ENCODE results near the gene TRPV3. TPM values are rescaled to one million over a fixed set of nuclear protein-coding genes. Genes with fewer than 3 reads are reported as not detected.

Gene TRPV3
- total and polyA plus RNA-seq, 2 donors (not counting 3 experiments of a cell fraction or from before 2014, with no cell fraction given) = 0.01 TPM; not detected in 1

DNA sequence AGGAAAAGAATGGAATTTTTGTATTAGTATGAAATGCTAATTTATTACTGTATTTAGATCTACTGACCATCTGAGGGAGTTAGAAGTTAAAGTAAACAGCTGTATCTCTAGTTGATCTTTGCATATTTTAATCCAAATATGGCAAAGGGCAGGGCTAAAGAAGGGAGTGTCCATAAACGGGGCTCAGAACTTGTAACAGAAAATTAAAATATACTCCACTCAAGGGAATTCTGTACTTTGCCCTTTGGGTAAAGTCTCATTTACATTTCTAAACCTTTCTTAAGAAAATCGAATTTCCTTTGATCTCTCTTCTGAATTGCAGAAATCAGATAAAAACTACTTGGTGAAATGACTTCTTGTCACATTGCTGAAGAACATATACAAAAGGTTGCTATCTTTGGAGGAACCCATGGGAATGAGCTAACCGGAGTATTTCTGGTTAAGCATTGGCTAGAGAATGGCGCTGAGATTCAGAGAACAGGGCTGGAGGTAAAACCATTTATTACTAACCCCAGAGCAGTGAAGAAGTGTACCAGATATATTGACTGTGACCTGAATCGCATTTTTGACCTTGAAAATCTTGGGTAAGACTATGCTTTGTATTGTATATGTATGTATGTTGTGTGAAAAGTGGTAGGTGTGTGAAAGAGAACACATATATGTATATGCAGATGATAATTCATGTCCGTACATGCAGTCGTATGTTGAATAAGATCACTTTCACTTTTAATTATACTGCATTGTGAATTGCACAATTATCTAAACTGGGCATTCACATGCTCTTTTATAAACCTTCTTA lies 81.6 kb downstream of the TRPV3 start, which contains the start of gene ASPA:
TSS of gene ASPA (plus strand) at position 186 of the 799 bp plus-strand sequence. CDS start at position 349, 163 bp downstream.
- Histone ChIP-seq H3K9me1 (replicated peaks; ENCODE audit: control insufficient read depth, extremely low read depth, insufficient read depth, low read length) (no peaks in the 10 kb centered on the region), H3K79me2 (ENCODE audit: control insufficient read depth, insufficient read depth, low read length) (no peaks in the 10 kb centered on the region), H4K20me1 (replicated peaks; ENCODE audit: control insufficient read depth, extremely low read depth, insufficient read depth, low read length) (no peaks in the 10 kb centered on the region), H3K36me3 (ENCODE audit: control insufficient read depth in 2 of 2, extremely low read depth in 1 of 2, insufficient read depth in 2 of 2, low read length in 2 of 2) (no peaks in the 10 kb centered on the region), H3K4me1 (ENCODE audit: control insufficient read depth, extremely low read depth, insufficient read depth, low read length) (no peaks in the 10 kb centered on the region), H2AFZ (ENCODE audit: low read depth, low read length) (no peak within 1 kb of the TSS), H3K4me3 (replicated peaks in 1 of 3; ENCODE audit: insufficient read depth in 1 of 3, low read depth in 1 of 3, low read length in 3 of 3) (no peak within 1 kb of the TSS), H3K4me2 (ENCODE audit: insufficient read depth, low read length) (no peak within 1 kb of the TSS), H3K27me3 (ENCODE audit: control insufficient read depth in 2 of 2, insufficient read depth in 2 of 2, low read length in 2 of 2) (no peaks in the 10 kb centered on the region), H3K9me3 (replicated peaks; ENCODE audit: control insufficient read depth, insufficient read depth, low read length) (no peaks in the 10 kb centered on the region), H3K9ac (replicated peaks; ENCODE audit: extremely low read depth, insufficient read depth, low read length) (no peak within 1 kb of the TSS), H3K27ac (ENCODE audit: insufficient read depth, low read depth, low read length) (no peak within 1 kb of the TSS)
- TF ChIP-seq EZH2 (IDR thresholded peaks at IDR 0.05; ENCODE audit: borderline replicate concordance, low read depth, low read length, severe bottlenecking) = no peak
- TF ChIP-seq POLR2AphosphoS5 (IDR thresholded peaks at IDR 0.05; ENCODE audit: insufficient read depth, low read depth, low read length) = no peak
- TF ChIP-seq, protein P1, sequence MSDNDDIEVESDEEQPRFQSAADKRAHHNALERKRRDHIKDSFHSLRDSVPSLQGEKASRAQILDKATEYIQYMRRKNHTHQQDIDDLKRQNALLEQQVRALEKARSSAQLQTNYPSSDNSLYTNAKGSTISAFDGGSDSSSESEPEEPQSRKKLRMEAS (IDR thresholded peaks at IDR 0.05; ENCODE audit: insufficient read depth, insufficient read length) = no peak
- TF ChIP-seq JUN (IDR thresholded peaks at IDR 0.05; ENCODE audit: borderline replicate concordance, insufficient read depth, insufficient read length, low read depth) = no peak
- TF ChIP-seq GATA2 (IDR thresholded peaks at IDR 0.05; ENCODE audit: insufficient read depth, insufficient read length, low read depth, low read length) = no peak
- TF ChIP-seq POLR2A (IDR thresholded peaks at IDR 0.05; ENCODE audit: low read depth, low read length) = no peak
- no peak for TF ChIP-seq FOS (IDR thresholded peaks at IDR 0.05; ENCODE audit: borderline replicate concordance, insufficient read depth, low read length)
- no peak for TF ChIP-seq MYC (IDR thresholded peaks at IDR 0.05; ENCODE audit: low read depth, low read length)
- TF ChIP-seq, protein P2, sequence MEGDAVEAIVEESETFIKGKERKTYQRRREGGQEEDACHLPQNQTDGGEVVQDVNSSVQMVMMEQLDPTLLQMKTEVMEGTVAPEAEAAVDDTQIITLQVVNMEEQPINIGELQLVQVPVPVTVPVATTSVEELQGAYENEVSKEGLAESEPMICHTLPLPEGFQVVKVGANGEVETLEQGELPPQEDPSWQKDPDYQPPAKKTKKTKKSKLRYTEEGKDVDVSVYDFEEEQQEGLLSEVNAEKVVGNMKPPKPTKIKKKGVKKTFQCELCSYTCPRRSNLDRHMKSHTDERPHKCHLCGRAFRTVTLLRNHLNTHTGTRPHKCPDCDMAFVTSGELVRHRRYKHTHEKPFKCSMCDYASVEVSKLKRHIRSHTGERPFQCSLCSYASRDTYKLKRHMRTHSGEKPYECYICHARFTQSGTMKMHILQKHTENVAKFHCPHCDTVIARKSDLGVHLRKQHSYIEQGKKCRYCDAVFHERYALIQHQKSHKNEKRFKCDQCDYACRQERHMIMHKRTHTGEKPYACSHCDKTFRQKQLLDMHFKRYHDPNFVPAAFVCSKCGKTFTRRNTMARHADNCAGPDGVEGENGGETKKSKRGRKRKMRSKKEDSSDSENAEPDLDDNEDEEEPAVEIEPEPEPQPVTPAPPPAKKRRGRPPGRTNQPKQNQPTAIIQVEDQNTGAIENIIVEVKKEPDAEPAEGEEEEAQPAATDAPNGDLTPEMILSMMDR (IDR thresholded peaks at IDR 0.05; ENCODE audit: extremely low read depth in 1 of 2, insufficient read depth in 1 of 2, low read depth in 1 of 2, low read length in 2 of 2) = no peak
- dilution Hi-C loops (cut with MboI; ENCODE audit: extremely low pct_ligation_motif_present, low sequenced_read_pairs) (no loop called here), intact Hi-C loops (cut with micrococcal nuclease) (no loop called here)
- DNase-seq (ENCODE audit: low read depth, low spot score) (no peak), FAIRE-seq (no peak)
- POLR2A ChIA-PET = no interaction called here
- BruUV-seq (replicated peaks) = no TSS peak
- CTCF ChIA-PET = no interaction called here

All from endothelial cell of umbilical vein (primary cell).